SK-N-MC (cell line): ENCODE results near the gene SLC10A7.

Source experiments
- EZH2 ChIP-seq: fragments of 200-600 bp; sonication (generic); IDR thresholded peaks from one replicate; pipeline ENCODE4 v1.6.1; 2017; ENCODE audit warnings: antibody characterized with exemption
- FOXP2 ChIP-seq: optimal IDR thresholded peaks from 2 replicates; pipeline ENCODE3; 2011; ENCODE audit warnings: mild to moderate bottlenecking, moderate library complexity; ENCODE audit not compliant: insufficient read depth; ENCODE audit errors: extremely low read length, control extremely low read depth
- POLR2AphosphoS5 ChIP-seq: IDR thresholded peaks from 2 replicates; pipeline ENCODE4 v1.6.1; 2012; ENCODE audit warnings: mild to moderate bottlenecking, low read depth, low read length, borderline replicate concordance

DNA sequence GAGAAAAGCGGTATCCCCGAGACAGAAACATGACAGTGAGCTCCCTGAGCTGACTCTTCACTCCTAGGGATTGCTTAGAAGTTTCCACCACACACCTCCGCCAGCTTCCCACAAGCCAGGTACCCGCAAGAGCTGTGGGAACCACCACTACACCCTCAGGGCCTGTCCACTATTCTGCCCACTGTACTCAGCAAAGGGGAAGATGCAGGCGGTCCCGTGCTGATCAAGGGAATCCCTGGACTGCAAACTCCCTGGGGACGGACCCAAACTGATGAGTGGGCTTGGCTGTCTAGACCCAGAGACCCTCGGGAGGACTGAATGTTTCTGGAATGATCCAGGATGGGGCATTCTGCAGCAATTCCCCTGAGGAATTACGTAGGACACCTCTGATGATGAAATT, 277.2 kb downstream of the SLC10A7 start:
- TF ChIP-seq POLR2AphosphoS5 (no peak), EZH2 (no peak), FOXP2 (no peak)
